Immature natural killer cell (primary cell): ENCODE results near the gene MAB21L3. TPM values are rescaled to one million over a fixed set of nuclear protein-coding genes. Genes with fewer than 3 reads are reported as not detected.

ENCODE experiments used
- DNase-seq, 3 donors: peaks; one replicate each; pipeline ENCODE4 v3.0.0; 2022; ENCODE audit warnings: mixed read lengths in 1 of 3
- H3K27ac Mint-ChIP-seq, 6 donors: one replicate each; pipeline ENCODE4 v1.8.0; 2020; ENCODE audit warnings: mixed read lengths in 6 of 6, mild to moderate bottlenecking in 5 of 6, inconsistent platforms in 4 of 6, moderate library complexity in 3 of 6
- H3K27me3 Mint-ChIP-seq, 3 donors: one replicate each; pipeline ENCODE4 v1.8.0; 2020 to 2021; ENCODE audit warnings: low read depth in 3 of 3, mild to moderate bottlenecking in 3 of 3, mixed read lengths in 3 of 3, moderate library complexity in 3 of 3, inconsistent platforms in 1 of 3
- H3K36me3 Mint-ChIP-seq, 3 donors: one replicate each; pipeline ENCODE4 v1.8.0; 2020; ENCODE audit warnings: mixed read lengths in 3 of 3, inconsistent platforms in 2 of 3, mild to moderate bottlenecking in 2 of 3
- H3K4me1 Mint-ChIP-seq, 2 donors: one replicate each; pipeline ENCODE4 v1.8.0; 2020; ENCODE audit warnings: inconsistent platforms in 2 of 2, mild to moderate bottlenecking in 2 of 2, mixed read lengths in 2 of 2, moderate library complexity in 1 of 2
- H3K4me3 Mint-ChIP-seq, 5 donors: one replicate each; pipeline ENCODE4 v1.8.0; 2020; ENCODE audit warnings: mild to moderate bottlenecking in 5 of 5, mixed read lengths in 5 of 5, inconsistent platforms in 3 of 5, moderate library complexity in 3 of 5
- H3K9me3 Mint-ChIP-seq, 6 donors: one replicate each; pipeline ENCODE4 v1.8.0; 2020; ENCODE audit warnings: mild to moderate bottlenecking in 6 of 6, mixed read lengths in 6 of 6, inconsistent platforms in 4 of 6, moderate library complexity in 3 of 6
- polyA plus RNA-seq, 3 donors: library from polyadenylated mRNA; unstranded; fragments of 300-500 nt; fragmentation: Illumina TruSeq; gene quantifications; one replicate each; pipeline ENCODE4 v1.2.3, GENCODE V29; 2021

Gene MAB21L3
- polyA plus RNA-seq, 3 donors from 2014 or later = not detected

- no peaks in the 10 kb centered on the region for H3K9me3 Mint-ChIP-seq
- peaks cover 12 to 13% of the 10 kb centered on the region in 2 donors for H3K4me1 Mint-ChIP-seq
- peak in 1 of 3 donors; percentile 5 for DNase-seq
- peaks cover 0 to 11% (median 6%) of the 10 kb centered on the region in 3 donors for H3K27me3 Mint-ChIP-seq
- H3K36me3 Mint-ChIP-seq = no peaks in the 10 kb centered on the region
- H3K4me3 Mint-ChIP-seq = peak overlapping the region; percentile 82 to 88 (median 84)
- H3K27ac Mint-ChIP-seq = peak overlapping the region in 5 of 6 donors; percentile 65 to 81 (median 77)
Measured at GRCh38 chr1:116167625-116168276, 56.6 kb downstream of the MAB21L3 start.

- peak; percentile 79 to 83 (median 82) for DNase-seq
- peak overlapping the region; percentile 82 to 88 (median 84) for H3K4me3 Mint-ChIP-seq
- no peaks in the 10 kb centered on the region for H3K36me3 Mint-ChIP-seq
- H3K27me3 Mint-ChIP-seq = peaks cover 0 to 11% (median 5%) of the 10 kb centered on the region in 3 donors
- no peaks in the 10 kb centered on the region for H3K9me3 Mint-ChIP-seq
- peak overlapping the region; percentile 77 to 93 (median 90) for H3K27ac Mint-ChIP-seq
- peaks cover 12 to 13% of the 10 kb centered on the region in 2 donors for H3K4me1 Mint-ChIP-seq
Measured at GRCh38 chr1:116168277-116169032, 57.3 kb downstream of the MAB21L3 start.

GRCh38 chr1:116169898-116170297 lies 58.7 kb downstream of the MAB21L3 start:
- no peaks in the 10 kb centered on the region for H3K36me3 Mint-ChIP-seq
- H3K27ac Mint-ChIP-seq = peak overlapping the region in 1 of 6 donors; percentile 57
- no peaks in the 10 kb centered on the region for H3K9me3 Mint-ChIP-seq
- peaks cover 0 to 11% (median 3%) of the 10 kb centered on the region in 3 donors for H3K27me3 Mint-ChIP-seq
- peaks cover 12 to 13% of the 10 kb centered on the region in 2 donors for H3K4me1 Mint-ChIP-seq
- H3K4me3 Mint-ChIP-seq = peak overlapping the region in 2 of 5 donors; percentile 14 to 43
- DNase-seq = no peak

GRCh38 chr1:116170721-116171589 lies 59.8 kb downstream of the MAB21L3 start:
- no peak overlapping the region for H3K4me3 Mint-ChIP-seq
- no peak overlapping the region for H3K27ac Mint-ChIP-seq
- H3K4me1 Mint-ChIP-seq = peaks cover 12 to 13% of the 10 kb centered on the region in 2 donors
- H3K36me3 Mint-ChIP-seq = no peaks in the 10 kb centered on the region
- DNase-seq = no peak
- H3K27me3 Mint-ChIP-seq = peaks cover 0 to 10% (median 3%) of the 10 kb centered on the region in 3 donors
- H3K9me3 Mint-ChIP-seq = no peaks in the 10 kb centered on the region

- no peak overlapping the region for H3K27ac Mint-ChIP-seq
- H3K4me1 Mint-ChIP-seq = peaks cover 9 to 12% of the 10 kb centered on the region in 2 donors
Measured at GRCh38 chr1:116172666-116173065, 61.5 kb downstream of the MAB21L3 start.

GRCh38 chr1:116175611-116176010 lies 64.4 kb downstream of the MAB21L3 start:
- Mint-ChIP-seq H3K4me3 (no peak overlapping the region), H3K4me1 (no peaks in the 10 kb centered on the region), H3K27ac (no peak overlapping the region), H3K36me3 (no peaks in the 10 kb centered on the region), H3K27me3 (peaks cover 0 to 6% (median 2%) of the 10 kb centered on the region in 3 donors), H3K9me3 (no peaks in the 10 kb centered on the region)
- DNase-seq = no peak

More at GRCh38 chr1:116172666-116173065, 61.5 kb downstream of the MAB21L3 start:
- H3K4me3 Mint-ChIP-seq = no peak overlapping the region
- H3K27me3 Mint-ChIP-seq = peaks cover 0 to 11% (median 3%) of the 10 kb centered on the region in 3 donors
- DNase-seq = no peak
- H3K9me3 Mint-ChIP-seq = no peaks in the 10 kb centered on the region
- no peaks in the 10 kb centered on the region for H3K36me3 Mint-ChIP-seq

- Mint-ChIP-seq H3K4me1 (no peaks in the 10 kb centered on the region), H3K4me3 (no peak overlapping the region), H3K27me3 (peaks cover 0 to 6% (median 2%) of the 10 kb centered on the region in 3 donors), H3K36me3 (no peaks in the 10 kb centered on the region), H3K9me3 (no peaks in the 10 kb centered on the region), H3K27ac (no peak overlapping the region)
- no peak for DNase-seq
Measured at GRCh38 chr1:116176306-116176789, 65.1 kb downstream of the MAB21L3 start.

GRCh38 chr1:116177861-116178260 lies 66.7 kb downstream of the MAB21L3 start:
- Mint-ChIP-seq H3K9me3 (no peaks in the 10 kb centered on the region), H3K4me1 (no peaks in the 10 kb centered on the region), H3K27ac (no peak overlapping the region), H3K4me3 (no peak overlapping the region), H3K36me3 (no peaks in the 10 kb centered on the region), H3K27me3 (peaks cover 0 to 8% (median 2%) of the 10 kb centered on the region in 3 donors)
- DNase-seq = no peak

GRCh38 chr1:116178837-116179236 lies 67.6 kb downstream of the MAB21L3 start:
- Mint-ChIP-seq H3K9me3 (no peaks in the 10 kb centered on the region), H3K4me3 (no peak overlapping the region), H3K4me1 (no peaks in the 10 kb centered on the region), H3K27ac (no peak overlapping the region), H3K36me3 (no peaks in the 10 kb centered on the region), H3K27me3 (peaks cover 0 to 9% (median 4%) of the 10 kb centered on the region in 3 donors)
- DNase-seq = no peak

- no peak for DNase-seq
- Mint-ChIP-seq H3K4me1 (no peaks in the 10 kb centered on the region), H3K4me3 (no peak overlapping the region), H3K36me3 (no peaks in the 10 kb centered on the region), H3K27ac (no peak overlapping the region), H3K27me3 (peaks cover 0 to 9% (median 4%) of the 10 kb centered on the region in 3 donors), H3K9me3 (no peaks in the 10 kb centered on the region)
Measured at GRCh38 chr1:116179419-116179818, 68.2 kb downstream of the MAB21L3 start.

- Mint-ChIP-seq H3K27me3 (peaks cover 0 to 9% (median 4%) of the 10 kb centered on the region in 3 donors), H3K4me1 (no peaks in the 10 kb centered on the region), H3K27ac (no peak overlapping the region), H3K9me3 (no peaks in the 10 kb centered on the region), H3K4me3 (no peak overlapping the region), H3K36me3 (no peaks in the 10 kb centered on the region)
- no peak for DNase-seq
Measured at GRCh38 chr1:116179964-116180363, 68.8 kb downstream of the MAB21L3 start.

- H3K36me3 Mint-ChIP-seq = no peaks in the 10 kb centered on the region
- no peak overlapping the region for H3K27ac Mint-ChIP-seq
- no peaks in the 10 kb centered on the region for H3K4me1 Mint-ChIP-seq
- H3K4me3 Mint-ChIP-seq = no peak overlapping the region
- no peak for DNase-seq
- H3K9me3 Mint-ChIP-seq = no peaks in the 10 kb centered on the region
- H3K27me3 Mint-ChIP-seq = peaks cover 0 to 8% (median 6%) of the 10 kb centered on the region in 3 donors
Measured at GRCh38 chr1:116182019-116182714, 71.0 kb downstream of the MAB21L3 start.
